Caco-2 (cell line): Measurements from ENCODE around the gene CASP1. TPM values are rescaled to one million over a fixed set of nuclear protein-coding genes. Genes with fewer than 3 reads are reported as not detected.

Experiments
- BruUV-seq: library from RNA; stranded (reverse); fragments of 400-500 nt; replicated peaks from 2 replicates; lab custom pipeline; 2021; lab: Mats Ljungman, UMichigan
- CTCF ChIA-PET: fragments of 300-600 bp; sonication (Branson Sonifier 250); formaldehyde crosslinking; loops from one replicate; lab custom pipeline; 2022; ENCODE audit warnings: antibody characterized with exemption; lab: Charles Lee
- POLR2A ChIA-PET: fragments of 300-600 bp; sonication (Branson Sonifier 250); formaldehyde crosslinking; loops from one replicate; lab custom pipeline; 2022; ENCODE audit warnings: antibody characterized with exemption; lab: Charles Lee
- DNase-seq, 2 experiments: peaks; one replicate each; pipeline versions ENCODE4 v3.0.0 to v3.0.0-alpha.2; 2020 to 2022
- H3K27me3 ChIP-seq: replicated peaks from 2 replicates; pipeline ENCODE4 v1.6.0; 2011; ENCODE audit warnings: low read length; ENCODE audit not compliant: control insufficient read depth, insufficient read depth
- H3K36me3 ChIP-seq: 2 replicates; pipeline ENCODE4 v1.5.1; 2011; ENCODE audit warnings: low read length; ENCODE audit not compliant: control insufficient read depth, insufficient read depth
- H3K4me1 ChIP-seq: fragments of 250-450 bp; sonication (Bioruptor Pico); 2 replicates; pipeline ENCODE4 v1.5.1; 2020; ENCODE audit warnings: mild to moderate bottlenecking
- H3K4me3 ChIP-seq: 2 replicates; pipeline ENCODE4 v1.5.1; 2011; ENCODE audit warnings: low read depth, mild to moderate bottlenecking, control low read depth, low read length
- H3K9me3 ChIP-seq: fragments of 250-450 bp; sonication (Bioruptor Pico); 2 replicates; pipeline ENCODE4 v1.5.1; 2020; ENCODE audit warnings: mild to moderate bottlenecking, moderate library complexity
- H3K27ac Mint-ChIP-seq: one replicate; pipeline ENCODE4 v1.8.0; 2022; ENCODE audit warnings: mixed read lengths; ENCODE audit not compliant: unreplicated experiment
- H3K27me3 Mint-ChIP-seq: one replicate; pipeline ENCODE4 v1.8.0; 2022; ENCODE audit warnings: mixed read lengths; ENCODE audit not compliant: insufficient read depth, unreplicated experiment
- H3K36me3 Mint-ChIP-seq: one replicate; pipeline ENCODE4 v1.8.0; 2022; ENCODE audit warnings: mild to moderate bottlenecking, mixed read lengths; ENCODE audit not compliant: insufficient read depth, unreplicated experiment
- H3K4me1 Mint-ChIP-seq: one replicate; pipeline ENCODE4 v1.8.0; 2022; ENCODE audit warnings: low read depth, mixed read lengths; ENCODE audit not compliant: unreplicated experiment
- H3K4me3 Mint-ChIP-seq: one replicate; pipeline ENCODE4 v1.8.0; 2022; ENCODE audit warnings: mild to moderate bottlenecking, moderate library complexity, mixed read lengths; ENCODE audit not compliant: unreplicated experiment
- H3K9me3 Mint-ChIP-seq: one replicate; pipeline ENCODE4 v1.8.0; 2022; ENCODE audit warnings: mixed read lengths; ENCODE audit not compliant: unreplicated experiment
- intact Hi-C: fragments of 100-400 bp; cut with micrococcal nuclease; formaldehyde crosslinking; loops from one replicate; pipeline ENCODE4 v1.10.0; 2022; ENCODE audit not compliant: unreplicated experiment
- total RNA-seq: library from RNA; stranded (reverse); gene quantifications from 2 replicates; pipeline ENCODE4 v1.2.3, GENCODE V29; 2022
- TF ChIP-seq, protein P1 (sequence below), 2 experiments: fragments of 200-600 bp in 1 of 2; IDR thresholded peaks; 1 replicate in 1 of 2; 2 replicates in 1 of 2; pipeline versions ENCODE4 v1.5.1 to v1.8.0; 2011 to 2022; ENCODE audit warnings: antibody characterized with exemption in 1 of 2, control low read depth in 1 of 2, inconsistent platforms in 1 of 2, low read depth in 1 of 2, low read length in 1 of 2, mild to moderate bottlenecking in 1 of 2, moderate library complexity in 1 of 2; ENCODE audit not compliant: insufficient read depth in 1 of 2, severe bottlenecking in 1 of 2, unreplicated experiment in 1 of 2

CASP1 gene
- total RNA-seq, 1 experiment from 2014 or later, result 1.4 TPM

DNA sequence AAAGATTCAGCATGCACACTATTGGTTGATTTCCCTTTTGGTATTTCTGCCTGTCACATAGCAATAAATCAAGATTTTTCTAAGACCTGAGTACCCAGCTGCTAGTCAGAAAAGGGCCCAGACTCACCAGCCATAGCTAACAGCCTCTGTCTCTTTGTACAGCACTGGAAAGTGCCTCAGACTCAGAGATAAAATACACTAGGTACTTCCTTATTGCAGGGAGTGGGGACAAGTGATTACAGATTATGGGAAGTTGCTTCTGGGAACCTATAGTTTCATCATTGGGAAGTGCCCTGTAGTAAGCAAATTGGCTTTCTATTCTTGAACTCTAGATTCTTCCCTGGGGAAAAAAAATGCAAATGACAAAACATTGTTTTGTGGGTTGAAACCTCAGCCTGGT lies 11.9 kb downstream of the CASP1 start, which contains the start of gene CASP5:
CASP5 (minus strand) TSS at position 166 of the 400 bp plus-strand sequence; CDS start at position 134, 32 bp downstream.
- no peaks in the 10 kb centered on the region for H3K27me3 Mint-ChIP-seq
- Histone ChIP-seq H3K27me3 (no peaks in the 10 kb centered on the region), H3K36me3 (no peaks in the 10 kb centered on the region), H3K4me3 (no peak within 1 kb of the TSS), H3K4me1 (peaks cover 32% of the 10 kb centered on the region), H3K9me3 (peaks cover 11% of the 10 kb centered on the region)
- peak within 1 kb of the TSS; percentile 73 for H3K27ac Mint-ChIP-seq
- POLR2A ChIA-PET, result no interaction called here
- no peaks in the 10 kb centered on the region for H3K36me3 Mint-ChIP-seq
- intact Hi-C loops, result no loop called here
- CTCF ChIA-PET, result no interaction called here
- TF ChIP-seq, protein P1, sequence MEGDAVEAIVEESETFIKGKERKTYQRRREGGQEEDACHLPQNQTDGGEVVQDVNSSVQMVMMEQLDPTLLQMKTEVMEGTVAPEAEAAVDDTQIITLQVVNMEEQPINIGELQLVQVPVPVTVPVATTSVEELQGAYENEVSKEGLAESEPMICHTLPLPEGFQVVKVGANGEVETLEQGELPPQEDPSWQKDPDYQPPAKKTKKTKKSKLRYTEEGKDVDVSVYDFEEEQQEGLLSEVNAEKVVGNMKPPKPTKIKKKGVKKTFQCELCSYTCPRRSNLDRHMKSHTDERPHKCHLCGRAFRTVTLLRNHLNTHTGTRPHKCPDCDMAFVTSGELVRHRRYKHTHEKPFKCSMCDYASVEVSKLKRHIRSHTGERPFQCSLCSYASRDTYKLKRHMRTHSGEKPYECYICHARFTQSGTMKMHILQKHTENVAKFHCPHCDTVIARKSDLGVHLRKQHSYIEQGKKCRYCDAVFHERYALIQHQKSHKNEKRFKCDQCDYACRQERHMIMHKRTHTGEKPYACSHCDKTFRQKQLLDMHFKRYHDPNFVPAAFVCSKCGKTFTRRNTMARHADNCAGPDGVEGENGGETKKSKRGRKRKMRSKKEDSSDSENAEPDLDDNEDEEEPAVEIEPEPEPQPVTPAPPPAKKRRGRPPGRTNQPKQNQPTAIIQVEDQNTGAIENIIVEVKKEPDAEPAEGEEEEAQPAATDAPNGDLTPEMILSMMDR (IDR thresholded peaks at IDR 0.05; ENCODE audit: insufficient read depth in 1 of 2, low read depth in 1 of 2, low read length in 1 of 2, severe bottlenecking in 1 of 2, unreplicated experiment in 1 of 2), result no peak
- peaks cover 18% of the 10 kb centered on the region for H3K9me3 Mint-ChIP-seq
- BruUV-seq, result no TSS peak
- no peak within 1 kb of the TSS for H3K4me3 Mint-ChIP-seq
- peaks cover 31% of the 10 kb centered on the region for H3K4me1 Mint-ChIP-seq
- DNase-seq, result peak in 1 of 2 experiments; percentile 13

- Histone ChIP-seq H3K36me3 (no peaks in the 10 kb centered on the region), H3K4me1 (peaks cover 32% of the 10 kb centered on the region), H3K4me3 (no peak overlapping the region), H3K9me3 (peaks cover 11% of the 10 kb centered on the region), H3K27me3 (no peaks in the 10 kb centered on the region)
- intact Hi-C loops, result no loop called here
- H3K9me3 Mint-ChIP-seq, result peaks cover 16% of the 10 kb centered on the region
- H3K4me3 Mint-ChIP-seq, result no peak overlapping the region
- H3K27me3 Mint-ChIP-seq, result no peaks in the 10 kb centered on the region
- H3K36me3 Mint-ChIP-seq, result no peaks in the 10 kb centered on the region
- peaks cover 31% of the 10 kb centered on the region for H3K4me1 Mint-ChIP-seq
- TF ChIP-seq, protein P1 (IDR thresholded peaks at IDR 0.05; ENCODE audit: insufficient read depth in 1 of 2, low read depth in 1 of 2, low read length in 1 of 2, severe bottlenecking in 1 of 2, unreplicated experiment in 1 of 2), result no peak
- no peak for DNase-seq
- BruUV-seq, result TSS peak; percentile 74
- CTCF ChIA-PET, result no interaction called here
- peak overlapping the region; percentile 73 for H3K27ac Mint-ChIP-seq
- POLR2A ChIA-PET, result no interaction called here
Observed at GRCh38 chr11:105022527-105022926, 12.4 kb downstream of the CASP1 start.

DNA sequence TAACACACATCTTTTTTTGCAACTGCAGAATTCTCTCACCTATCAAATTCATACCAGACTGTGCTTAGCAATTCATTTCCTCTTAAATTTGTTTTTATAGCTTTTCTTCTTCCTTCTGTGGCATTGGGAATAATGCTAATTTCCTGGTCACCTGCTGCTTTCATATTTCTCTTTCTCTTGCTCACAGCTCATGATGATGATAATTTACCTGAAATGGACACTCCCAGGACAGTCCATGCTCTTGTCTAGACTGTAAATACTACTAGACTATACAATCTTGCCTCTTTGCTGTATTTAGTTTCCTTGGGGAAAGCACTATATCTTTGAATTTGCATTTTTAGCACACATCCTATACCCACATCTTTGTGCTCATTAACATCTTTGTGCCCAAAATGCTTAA lies 27.5 kb downstream of the CASP1 start:
- Mint-ChIP-seq H3K36me3 (no peaks in the 10 kb centered on the region), H3K27ac (no peak overlapping the region), H3K27me3 (no peaks in the 10 kb centered on the region), H3K4me3 (no peak overlapping the region), H3K4me1 (peaks cover 22% of the 10 kb centered on the region), H3K9me3 (peaks cover 2% of the 10 kb centered on the region)
- H3K9me3 ChIP-seq, result no peaks in the 10 kb centered on the region
- no TSS peak for BruUV-seq
- intact Hi-C loops, result no loop called here
- no peaks in the 10 kb centered on the region for H3K36me3 ChIP-seq
- TF ChIP-seq, protein P1 (IDR thresholded peaks at IDR 0.05; ENCODE audit: insufficient read depth in 1 of 2, low read depth in 1 of 2, low read length in 1 of 2, severe bottlenecking in 1 of 2, unreplicated experiment in 1 of 2), result no peak
- ChIA-PET CTCF (no interaction called here), POLR2A (no interaction called here)
- H3K4me1 ChIP-seq, result peaks cover 35% of the 10 kb centered on the region
- no peaks in the 10 kb centered on the region for H3K27me3 ChIP-seq
- H3K4me3 ChIP-seq, result no peak overlapping the region
- no peak for DNase-seq
